ENCODE measurements around the gene RNFT1. TPM values are rescaled to one million over a fixed set of nuclear protein-coding genes. Genes with fewer than 3 reads are reported as not detected.
"Not testable (repeated sequence)": the region's sequence is repeated elsewhere in the genome, so short reads cannot be mapped to it uniquely, and the experiment has no call there.

Gene RNFT1
- total RNA-seq, 6 experiments from 2014 or later, result 9.4 to 11.9 (median 10.9) TPM

DNA sequence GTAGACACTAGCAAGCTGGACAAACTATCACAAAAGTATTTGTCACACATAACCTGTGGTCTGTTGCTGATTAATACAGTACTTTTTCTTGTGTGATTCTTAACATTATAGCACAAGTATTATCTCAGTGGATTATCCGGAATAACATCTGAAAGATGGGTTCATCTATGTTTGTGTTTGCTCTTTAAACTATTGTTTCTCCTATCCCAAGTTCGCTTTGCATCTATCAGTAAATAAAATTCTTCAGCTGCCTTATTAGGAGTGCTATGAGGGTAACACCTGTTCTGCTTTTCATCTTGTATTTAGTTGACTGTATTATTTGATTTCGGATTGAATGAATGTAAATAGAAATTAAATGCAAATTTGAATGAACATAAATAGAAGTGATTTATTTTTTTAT, 14.5 kb downstream of the RNFT1 start:
- H3K4me3 Mint-ChIP-seq, result no peak overlapping the region
- no peak overlapping the region for H3K27ac Mint-ChIP-seq
- H3K27me3 Mint-ChIP-seq (ENCODE audit: insufficient read depth), result no peaks in the 10 kb centered on the region
- H3K4me1 Mint-ChIP-seq (ENCODE audit: low read depth), result no peaks in the 10 kb centered on the region
- DNase-seq, result no peak
- no peaks in the 10 kb centered on the region for H3K9me3 Mint-ChIP-seq
- H3K36me3 Mint-ChIP-seq (ENCODE audit: low read depth), result peaks cover 10% of the 10 kb centered on the region; the same call in 1 of the 2 replicates
- TF ChIP-seq, protein P1, sequence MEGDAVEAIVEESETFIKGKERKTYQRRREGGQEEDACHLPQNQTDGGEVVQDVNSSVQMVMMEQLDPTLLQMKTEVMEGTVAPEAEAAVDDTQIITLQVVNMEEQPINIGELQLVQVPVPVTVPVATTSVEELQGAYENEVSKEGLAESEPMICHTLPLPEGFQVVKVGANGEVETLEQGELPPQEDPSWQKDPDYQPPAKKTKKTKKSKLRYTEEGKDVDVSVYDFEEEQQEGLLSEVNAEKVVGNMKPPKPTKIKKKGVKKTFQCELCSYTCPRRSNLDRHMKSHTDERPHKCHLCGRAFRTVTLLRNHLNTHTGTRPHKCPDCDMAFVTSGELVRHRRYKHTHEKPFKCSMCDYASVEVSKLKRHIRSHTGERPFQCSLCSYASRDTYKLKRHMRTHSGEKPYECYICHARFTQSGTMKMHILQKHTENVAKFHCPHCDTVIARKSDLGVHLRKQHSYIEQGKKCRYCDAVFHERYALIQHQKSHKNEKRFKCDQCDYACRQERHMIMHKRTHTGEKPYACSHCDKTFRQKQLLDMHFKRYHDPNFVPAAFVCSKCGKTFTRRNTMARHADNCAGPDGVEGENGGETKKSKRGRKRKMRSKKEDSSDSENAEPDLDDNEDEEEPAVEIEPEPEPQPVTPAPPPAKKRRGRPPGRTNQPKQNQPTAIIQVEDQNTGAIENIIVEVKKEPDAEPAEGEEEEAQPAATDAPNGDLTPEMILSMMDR (IDR thresholded peaks at IDR 0.05), result no peak

DNA sequence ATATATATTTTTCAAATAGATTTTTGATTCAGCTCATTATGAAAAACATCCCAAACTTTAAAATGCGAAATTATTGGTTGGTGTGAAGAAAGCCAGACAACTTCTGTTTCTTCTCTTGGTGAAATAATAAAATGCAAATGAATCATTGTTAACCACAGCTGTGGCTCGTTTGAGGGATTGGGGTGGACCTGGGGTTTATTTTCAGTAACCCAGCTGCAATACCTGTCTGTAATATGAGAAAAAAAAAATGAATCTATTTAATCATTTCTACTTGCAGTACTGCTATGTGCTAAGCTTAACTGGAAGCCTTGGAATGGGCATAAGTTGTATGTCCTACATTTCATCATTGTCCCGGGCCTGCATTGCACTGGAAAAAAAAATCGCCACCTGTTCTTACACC, 17.2 kb downstream of the RNFT1 start:
- H3K9me3 Mint-ChIP-seq; DNase-seq; H3K4me1 Mint-ChIP-seq (ENCODE audit: low read depth); H3K27ac Mint-ChIP-seq; H3K4me3 Mint-ChIP-seq; H3K27me3 Mint-ChIP-seq (ENCODE audit: insufficient read depth): not testable (repeated sequence)
- H3K36me3 Mint-ChIP-seq (ENCODE audit: low read depth), result peaks cover 11% of the 10 kb centered on the region; the same call in 1 of the 2 replicates

DNA sequence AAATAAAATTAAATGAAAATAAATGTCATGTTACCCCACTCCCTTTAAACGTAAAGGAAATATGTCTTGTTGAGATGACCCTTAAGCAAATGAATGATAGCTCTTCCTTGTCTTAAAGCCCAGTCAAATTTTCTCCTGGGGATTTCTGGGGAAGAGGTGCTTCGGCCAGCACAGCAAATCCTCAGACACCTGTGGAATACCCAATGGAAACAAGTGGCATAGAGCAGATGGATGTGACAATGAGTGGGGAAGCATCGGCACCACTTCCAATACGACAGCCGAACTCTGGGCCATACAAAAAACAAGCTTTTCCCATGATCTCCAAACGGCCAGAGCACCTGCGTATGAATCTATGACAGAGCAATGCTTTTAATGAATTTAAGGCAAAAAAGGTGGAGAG, 18.1 kb downstream of the RNFT1 start:
- H3K4me3 Mint-ChIP-seq; H3K27me3 Mint-ChIP-seq (ENCODE audit: insufficient read depth); H3K4me1 Mint-ChIP-seq (ENCODE audit: low read depth); DNase-seq; H3K27ac Mint-ChIP-seq; H3K9me3 Mint-ChIP-seq: not testable (repeated sequence)
- peaks cover 14% of the 10 kb centered on the region; the same call in 1 of the 2 replicates for H3K36me3 Mint-ChIP-seq (ENCODE audit: low read depth)

- TF ChIP-seq, protein P1 (IDR thresholded peaks at IDR 0.05), result no peak
- Mint-ChIP-seq H3K27me3 (ENCODE audit: insufficient read depth) (no peaks in the 10 kb centered on the region), H3K9me3 (no peaks in the 10 kb centered on the region), H3K4me3 (no peak overlapping the region), H3K27ac (no peak overlapping the region), H3K36me3 (ENCODE audit: low read depth) (peaks cover 10% of the 10 kb centered on the region; the same call in 1 of the 2 replicates), H3K4me1 (ENCODE audit: low read depth) (no peaks in the 10 kb centered on the region)
- no peak for DNase-seq
Measured at GRCh38 chr17:59941131-59941530, 23.4 kb downstream of the RNFT1 start.

GRCh38 chr17:59940697-59941096, 23.8 kb downstream of the RNFT1 start:
- not testable (repeated sequence) for H3K4me1 Mint-ChIP-seq (ENCODE audit: low read depth); DNase-seq; H3K4me3 Mint-ChIP-seq; H3K36me3 Mint-ChIP-seq (ENCODE audit: low read depth); H3K9me3 Mint-ChIP-seq; H3K27me3 Mint-ChIP-seq (ENCODE audit: insufficient read depth); H3K27ac Mint-ChIP-seq

- not testable (repeated sequence) for H3K4me3 Mint-ChIP-seq; H3K27me3 Mint-ChIP-seq (ENCODE audit: insufficient read depth); DNase-seq; H3K9me3 Mint-ChIP-seq; H3K4me1 Mint-ChIP-seq (ENCODE audit: low read depth); H3K27ac Mint-ChIP-seq
- peaks cover 29% of the 10 kb centered on the region for H3K36me3 Mint-ChIP-seq (ENCODE audit: low read depth)
Measured at GRCh38 chr17:59933317-59933716, 31.2 kb downstream of the RNFT1 start.

DNA sequence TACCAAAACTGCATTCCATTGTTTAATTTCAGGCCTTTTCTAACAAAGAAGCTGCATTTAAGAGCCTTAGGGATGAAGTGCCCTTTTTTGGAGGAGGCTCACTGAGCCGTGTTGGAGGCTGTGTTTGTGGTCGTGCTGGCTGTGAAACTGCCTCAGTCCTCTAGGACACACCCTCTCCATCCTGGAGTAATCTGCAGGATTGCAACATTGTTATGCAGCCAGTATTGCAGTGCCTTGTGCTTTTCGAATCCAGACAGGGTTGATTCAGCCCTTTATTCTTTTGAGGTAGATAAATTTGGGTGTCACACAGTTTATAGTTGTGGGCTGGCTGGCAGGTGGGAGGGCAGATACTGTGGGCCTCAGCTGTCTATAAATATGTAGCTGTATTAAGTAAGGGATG, 33.8 kb downstream of the RNFT1 start:
- not testable (repeated sequence) for H3K27ac Mint-ChIP-seq; H3K9me3 Mint-ChIP-seq; H3K4me3 Mint-ChIP-seq; H3K27me3 Mint-ChIP-seq (ENCODE audit: insufficient read depth); H3K4me1 Mint-ChIP-seq (ENCODE audit: low read depth)
- peaks cover 29% of the 10 kb centered on the region for H3K36me3 Mint-ChIP-seq (ENCODE audit: low read depth)
- DNase-seq, result peak; percentile 49

- H3K9me3 Mint-ChIP-seq; H3K27ac Mint-ChIP-seq; DNase-seq; H3K4me3 Mint-ChIP-seq; H3K4me1 Mint-ChIP-seq (ENCODE audit: low read depth); H3K27me3 Mint-ChIP-seq (ENCODE audit: insufficient read depth): not testable (repeated sequence)
- peaks cover 29% of the 10 kb centered on the region for H3K36me3 Mint-ChIP-seq (ENCODE audit: low read depth)
Measured at GRCh38 chr17:59930121-59930520, 34.4 kb downstream of the RNFT1 start.

GRCh38 chr17:59920637-59921036, 43.9 kb downstream of the RNFT1 start:
- H3K9me3 Mint-ChIP-seq; DNase-seq; H3K4me1 Mint-ChIP-seq (ENCODE audit: low read depth); H3K4me3 Mint-ChIP-seq; H3K27me3 Mint-ChIP-seq (ENCODE audit: insufficient read depth); H3K27ac Mint-ChIP-seq: not testable (repeated sequence)
- peaks cover 18% of the 10 kb centered on the region for H3K36me3 Mint-ChIP-seq (ENCODE audit: low read depth)

Data from HFFc6 (cell line).